Activated CD8-positive, alpha-beta memory T cell treated with anti-CD3 and anti-CD28 coated beads, Interleukin-2, amount 50 U/mL, for 24 hours (primary cell): ENCODE measurements around the gene WDR45B.
"Not testable (repeated sequence)": the region's sequence is repeated elsewhere in the genome, so short reads cannot be mapped to it uniquely, and the experiment has no call there.

ENCODE experiments used
- DNase-seq: peaks from one replicate; pipeline ENCODE4 v3.0.0-alpha.2; 2020; ENCODE audit errors: extremely low read depth

Gene WDR45B

GRCh38 chr17:82599674-82600661 is 48.3 kb downstream of the WDR45B start:
- DNase-seq, result no peak

- DNase-seq, result no peak
Observed at GRCh38 chr17:82598256-82599119, 49.8 kb downstream of the WDR45B start.

GRCh38 chr17:82596837-82597672 is 51.2 kb downstream of the WDR45B start:
- no peak for DNase-seq

GRCh38 chr17:82596296-82596695 is 51.9 kb downstream of the WDR45B start:
- no peak for DNase-seq

GRCh38 chr17:82595893-82596292 is 52.4 kb downstream of the WDR45B start:
- no peak for DNase-seq

- DNase-seq, result no peak
Observed at GRCh38 chr17:82594571-82594970, 53.7 kb downstream of the WDR45B start.

- DNase-seq, result no peak
Observed at GRCh38 chr17:82593590-82594087, 54.6 kb downstream of the WDR45B start.

GRCh38 chr17:82592767-82593589 is 55.3 kb downstream of the WDR45B start:
- DNase-seq, result no peak

- no peak for DNase-seq
Observed at GRCh38 chr17:82592289-82592766, 55.9 kb downstream of the WDR45B start.

GRCh38 chr17:82590881-82591539 is 57.2 kb downstream of the WDR45B start:
- DNase-seq, result no peak

GRCh38 chr17:82590216-82590615 is 58.0 kb downstream of the WDR45B start:
- DNase-seq, result no peak

GRCh38 chr17:82589851-82590180 is 58.4 kb downstream of the WDR45B start:
- DNase-seq, result no peak

- DNase-seq, result no peak
Observed at GRCh38 chr17:82588266-82589175, 59.7 kb downstream of the WDR45B start.

- no peak for DNase-seq
Observed at GRCh38 chr17:82587234-82588086, 60.8 kb downstream of the WDR45B start.

GRCh38 chr17:82586576-82587233 is 61.5 kb downstream of the WDR45B start:
- no peak for DNase-seq

GRCh38 chr17:82585935-82586575 is 62.2 kb downstream of the WDR45B start:
- DNase-seq, result not testable (repeated sequence)

GRCh38 chr17:82583720-82584234 is 64.5 kb downstream of the WDR45B start:
- DNase-seq, result no peak
